PFSK-1 (cell line): ENCODE measurements around the gene KRT26.

ENCODE experiments used
- FOXP2 ChIP-seq: optimal IDR thresholded peaks from 2 replicates; pipeline ENCODE3; 2011; ENCODE audit warnings: borderline replicate concordance, control low read depth, inconsistent platforms; ENCODE audit not compliant: insufficient read depth; ENCODE audit errors: extremely low read length, extremely low read depth
- POLR2AphosphoS5 ChIP-seq: IDR thresholded peaks from 2 replicates; pipeline ENCODE4 v1.6.1; 2012; ENCODE audit warnings: low read depth, mild to moderate bottlenecking, control low read depth, low read length, moderate library complexity
- SIN3A ChIP-seq: IDR thresholded peaks from 2 replicates; pipeline ENCODE4 v1.6.1; 2012; ENCODE audit warnings: mild to moderate bottlenecking, low read length, moderate library complexity, borderline replicate concordance; ENCODE audit not compliant: insufficient read depth
- TAF1 ChIP-seq: IDR thresholded peaks from 2 replicates; pipeline ENCODE4 v1.6.1; 2012; ENCODE audit warnings: low read length, control low read depth, borderline replicate concordance; ENCODE audit not compliant: insufficient read depth
- TF ChIP-seq, protein P1 (sequence below), 2 experiments: IDR thresholded peaks; 2 replicates each; pipeline versions ENCODE4 v1.6.1 to v1.8.0; 2011 to 2012; ENCODE audit warnings: low read depth in 2 of 2, low read length in 2 of 2, control low read depth in 1 of 2, inconsistent platforms in 1 of 2, mild to moderate bottlenecking in 1 of 2, moderate library complexity in 1 of 2; ENCODE audit not compliant: insufficient read depth in 1 of 2

KRT26 gene

DNA sequence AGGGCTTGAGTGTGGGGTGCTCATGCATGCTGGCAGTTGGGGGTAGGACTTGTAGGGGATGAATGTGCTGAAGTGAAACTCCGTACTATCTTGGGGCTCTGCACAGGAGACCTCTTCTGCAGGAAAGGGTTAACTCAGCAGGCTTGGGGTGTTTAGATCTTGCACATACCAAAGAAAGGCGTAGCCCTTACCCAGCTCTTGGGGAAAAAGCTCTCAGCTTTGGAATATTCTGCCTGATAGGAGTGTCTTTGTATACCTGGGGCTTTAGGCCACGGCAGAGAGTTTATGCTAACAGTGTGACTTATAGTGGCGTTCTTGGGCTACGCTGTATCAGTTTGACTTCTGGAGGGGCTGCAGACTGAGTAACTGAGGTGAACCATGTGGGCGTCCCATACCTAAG is 38.0 kb downstream of the KRT26 start:
- no peak for TF ChIP-seq FOXP2

DNA sequence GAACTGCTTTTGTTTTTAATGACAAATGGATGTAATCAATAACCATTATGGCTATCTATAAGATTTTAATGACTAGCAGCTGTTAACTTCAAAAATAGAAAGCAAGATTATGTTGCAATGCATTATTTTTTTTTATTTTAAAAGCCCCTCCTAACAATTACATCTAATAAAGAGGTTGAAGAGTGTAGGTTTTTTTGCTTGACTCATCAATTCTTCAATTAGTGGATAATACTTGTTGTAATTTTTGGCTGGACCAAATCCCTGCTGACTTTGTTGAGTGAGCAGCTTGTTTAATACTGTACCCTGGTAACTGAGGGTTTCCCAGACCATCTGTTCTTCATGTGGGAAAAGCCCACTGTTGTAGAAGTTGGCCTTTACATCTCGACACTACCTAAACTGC is 41.0 kb downstream of the KRT26 start:
- TF ChIP-seq SIN3A: no peak
- TF ChIP-seq, protein P1, sequence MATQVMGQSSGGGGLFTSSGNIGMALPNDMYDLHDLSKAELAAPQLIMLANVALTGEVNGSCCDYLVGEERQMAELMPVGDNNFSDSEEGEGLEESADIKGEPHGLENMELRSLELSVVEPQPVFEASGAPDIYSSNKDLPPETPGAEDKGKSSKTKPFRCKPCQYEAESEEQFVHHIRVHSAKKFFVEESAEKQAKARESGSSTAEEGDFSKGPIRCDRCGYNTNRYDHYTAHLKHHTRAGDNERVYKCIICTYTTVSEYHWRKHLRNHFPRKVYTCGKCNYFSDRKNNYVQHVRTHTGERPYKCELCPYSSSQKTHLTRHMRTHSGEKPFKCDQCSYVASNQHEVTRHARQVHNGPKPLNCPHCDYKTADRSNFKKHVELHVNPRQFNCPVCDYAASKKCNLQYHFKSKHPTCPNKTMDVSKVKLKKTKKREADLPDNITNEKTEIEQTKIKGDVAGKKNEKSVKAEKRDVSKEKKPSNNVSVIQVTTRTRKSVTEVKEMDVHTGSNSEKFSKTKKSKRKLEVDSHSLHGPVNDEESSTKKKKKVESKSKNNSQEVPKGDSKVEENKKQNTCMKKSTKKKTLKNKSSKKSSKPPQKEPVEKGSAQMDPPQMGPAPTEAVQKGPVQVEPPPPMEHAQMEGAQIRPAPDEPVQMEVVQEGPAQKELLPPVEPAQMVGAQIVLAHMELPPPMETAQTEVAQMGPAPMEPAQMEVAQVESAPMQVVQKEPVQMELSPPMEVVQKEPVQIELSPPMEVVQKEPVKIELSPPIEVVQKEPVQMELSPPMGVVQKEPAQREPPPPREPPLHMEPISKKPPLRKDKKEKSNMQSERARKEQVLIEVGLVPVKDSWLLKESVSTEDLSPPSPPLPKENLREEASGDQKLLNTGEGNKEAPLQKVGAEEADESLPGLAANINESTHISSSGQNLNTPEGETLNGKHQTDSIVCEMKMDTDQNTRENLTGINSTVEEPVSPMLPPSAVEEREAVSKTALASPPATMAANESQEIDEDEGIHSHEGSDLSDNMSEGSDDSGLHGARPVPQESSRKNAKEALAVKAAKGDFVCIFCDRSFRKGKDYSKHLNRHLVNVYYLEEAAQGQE (IDR thresholded peaks at IDR 0.05; ENCODE audit: insufficient read depth in 1 of 2, low read depth in 2 of 2, low read length in 2 of 2): no peak
- no peak for TF ChIP-seq FOXP2

DNA sequence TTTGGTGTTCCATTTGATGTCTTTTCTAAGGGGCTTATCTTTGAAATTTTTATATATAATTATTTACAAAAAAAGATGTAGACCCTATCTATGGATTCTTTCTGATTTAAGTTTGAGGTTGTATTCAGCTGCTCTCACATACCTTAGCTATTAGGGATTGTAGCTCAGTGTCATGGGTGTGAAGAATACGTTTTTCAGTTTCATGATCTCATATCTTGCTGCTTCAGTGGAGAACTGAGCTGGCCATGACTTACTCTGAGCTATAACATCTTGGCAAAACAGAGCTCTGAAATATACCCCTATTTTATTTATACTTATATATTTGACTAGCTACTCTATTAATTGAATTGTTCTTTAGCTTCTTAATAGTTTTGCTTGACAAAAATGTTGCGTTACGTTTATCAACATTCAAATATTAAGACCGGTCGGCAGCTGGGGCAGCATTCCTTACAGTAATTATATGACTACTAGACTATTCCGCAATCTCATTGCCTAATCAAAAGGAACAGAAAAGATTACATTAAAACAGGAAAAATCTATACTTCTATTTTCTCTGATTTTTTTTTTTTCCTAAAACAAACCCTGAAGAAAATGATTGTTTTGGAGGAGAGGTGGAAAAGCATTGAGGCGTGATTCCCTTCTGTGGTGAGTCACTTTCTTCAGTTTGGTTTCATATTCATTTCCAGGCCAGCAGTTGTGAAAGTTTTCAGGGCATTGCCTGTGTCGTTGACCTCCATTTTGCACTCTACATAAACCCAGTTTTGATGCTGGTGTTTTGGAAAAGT is 44.4 kb downstream of the KRT26 start:
- TF ChIP-seq POLR2AphosphoS5: no peak
- no peak for TF ChIP-seq FOXP2
- no peak for TF ChIP-seq TAF1
- TF ChIP-seq SIN3A: no peak
- TF ChIP-seq, protein P1 (IDR thresholded peaks at IDR 0.05; ENCODE audit: insufficient read depth in 1 of 2, low read depth in 2 of 2, low read length in 2 of 2): no peak

DNA sequence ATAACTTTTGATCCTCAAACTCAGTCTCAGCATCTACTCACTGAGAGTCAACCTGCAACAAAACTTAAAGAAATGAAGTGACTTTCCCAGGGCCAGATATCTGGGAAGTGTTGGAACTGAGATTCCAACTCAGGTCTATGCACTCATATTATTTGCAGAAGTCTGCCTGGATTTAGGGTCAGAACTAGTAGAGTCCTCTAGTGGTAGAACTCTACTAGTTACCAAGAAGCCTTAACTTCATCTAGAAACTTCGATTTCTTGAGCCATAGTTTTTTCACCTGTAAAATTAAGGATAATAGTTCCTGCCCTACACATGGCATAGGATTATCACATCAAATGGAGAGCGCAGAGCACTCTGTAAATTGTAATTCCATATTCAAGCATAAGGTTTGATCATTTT is 45.1 kb downstream of the KRT26 start:
- TF ChIP-seq TAF1 (no peak), SIN3A (no peak)
- TF ChIP-seq, protein P1 (IDR thresholded peaks at IDR 0.05; ENCODE audit: insufficient read depth in 1 of 2, low read depth in 2 of 2, low read length in 2 of 2): no peak

DNA sequence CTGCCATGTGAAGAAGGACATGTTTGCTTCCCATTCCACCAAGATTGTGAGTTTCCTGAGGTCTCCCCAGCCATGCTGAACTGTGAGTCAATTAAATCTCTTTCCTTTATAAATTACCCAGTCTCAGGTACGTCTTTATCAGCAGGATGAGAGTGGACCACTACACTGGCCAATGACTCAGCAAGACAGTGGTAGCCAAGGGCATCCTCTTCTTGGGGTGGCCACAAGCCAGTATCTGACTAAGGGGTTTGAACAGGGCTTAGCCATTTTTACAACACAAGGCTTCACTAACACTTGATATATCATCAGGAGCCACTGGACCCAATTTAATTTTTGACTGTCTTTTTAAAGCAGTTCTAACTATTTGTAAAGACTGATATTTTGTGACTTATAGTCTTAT is 47.3 kb downstream of the KRT26 start:
- TF ChIP-seq TAF1: no peak
- TF ChIP-seq SIN3A: no peak
- no peak for TF ChIP-seq FOXP2
- TF ChIP-seq, protein P1 (IDR thresholded peaks at IDR 0.05; ENCODE audit: insufficient read depth in 1 of 2, low read depth in 2 of 2, low read length in 2 of 2): no peak
- no peak for TF ChIP-seq POLR2AphosphoS5
